IMR-90 (cell line): Measurements from ENCODE around the gene GRIA3. TPM values are rescaled to one million over a fixed set of nuclear protein-coding genes. Genes with fewer than 3 reads are reported as not detected.

ENCODE experiments used
- ATAC-seq: fragments of 200-7000 bp; cut with Tn5 transposase; 2 replicates; pipeline ENCODE4 v1.9.1; 2020; ENCODE audit warnings: low read depth, mild to moderate bottlenecking, moderate library complexity
- BruUV-seq: library from RNA; stranded (reverse); fragments of 400-500 nt; replicated peaks from 2 replicates; lab custom pipeline; 2021; lab: Mats Ljungman, UMichigan
- CTCF ChIA-PET: fragments of 300-600 bp; formaldehyde crosslinking; extraction: SDS; loops from one replicate; lab custom pipeline; 2021; ENCODE audit warnings: antibody characterized with exemption; lab: Yijun Ruan, JAX
- POLR2A ChIA-PET: fragments of 300-600 bp; sonication (Branson Sonifier 250); formaldehyde crosslinking; loops from one replicate; lab custom pipeline; 2022; ENCODE audit warnings: antibody characterized with exemption; ENCODE audit not compliant: unreplicated experiment; lab: Charles Lee
- DNase-seq: peaks from one replicate; pipeline ENCODE4 v3.0.0; 2013
- H2AFZ ChIP-seq: replicated peaks from 2 replicates; pipeline ENCODE3; 2013; ENCODE audit warnings: low read length, mild to moderate bottlenecking; ENCODE audit not compliant: poor library complexity
- H2AK5ac ChIP-seq: 2 replicates; pipeline ENCODE4 v1.6.1; 2013; ENCODE audit warnings: low read depth, low read length, inconsistent platforms
- H2AK9ac ChIP-seq: replicated peaks from 2 replicates; pipeline ENCODE3; 2013; ENCODE audit warnings: mild to moderate bottlenecking, low read depth, low read length, moderate library complexity; ENCODE audit not compliant: poor library complexity
- H2BK120ac ChIP-seq: 2 replicates; pipeline ENCODE4 v1.6.1; 2013; ENCODE audit warnings: low read depth, low read length, inconsistent platforms
- H2BK15ac ChIP-seq: 3 replicates; pipeline ENCODE4 v1.6.1; 2013; ENCODE audit warnings: low read depth, low read length, inconsistent platforms
- H2BK20ac ChIP-seq: 2 replicates; pipeline ENCODE4 v1.6.1; 2013; ENCODE audit warnings: low read depth, mild to moderate bottlenecking, inconsistent platforms, low read length, moderate library complexity
- H2BK5ac ChIP-seq: 2 replicates; pipeline ENCODE4 v1.6.1; 2013; ENCODE audit warnings: mild to moderate bottlenecking, low read depth, low read length, inconsistent platforms; ENCODE audit not compliant: poor library complexity, severe bottlenecking
- H3K14ac ChIP-seq: replicated peaks from 2 replicates; pipeline ENCODE4 v1.6.1; 2013; ENCODE audit warnings: low read depth, low read length, inconsistent platforms
- H3K18ac ChIP-seq: 2 replicates; pipeline ENCODE4 v1.6.1; 2013; ENCODE audit warnings: low read depth, low read length, control low read depth
- H3K23ac ChIP-seq: 2 replicates; pipeline ENCODE4 v1.6.1; 2013; ENCODE audit warnings: low read depth, low read length, inconsistent platforms
- H3K27ac ChIP-seq: 2 replicates; pipeline ENCODE4 v1.5.1; 2013; ENCODE audit warnings: mild to moderate bottlenecking, control low read depth, low read length; ENCODE audit not compliant: insufficient read depth
- H3K27me3 ChIP-seq: 2 replicates; pipeline ENCODE4 v1.6.1; 2013; ENCODE audit warnings: low read length; ENCODE audit not compliant: control insufficient read depth, insufficient read depth
- H3K36me3 ChIP-seq: 2 replicates; pipeline ENCODE4 v1.6.1; 2013; ENCODE audit warnings: low read length, mixed read lengths; ENCODE audit not compliant: control insufficient read depth, insufficient read depth
- H3K4ac ChIP-seq: 2 replicates; pipeline ENCODE4 v1.6.1; 2013; ENCODE audit warnings: low read depth, low read length, inconsistent platforms
- H3K4me1 ChIP-seq: 2 replicates; pipeline ENCODE4 v1.6.1; 2013; ENCODE audit warnings: low read length, mixed read lengths; ENCODE audit not compliant: control insufficient read depth, insufficient read depth
- H3K4me2 ChIP-seq: 2 replicates; pipeline ENCODE4 v1.6.1; 2013; ENCODE audit warnings: low read depth, mild to moderate bottlenecking, control low read depth, low read length, moderate library complexity
- H3K4me3 ChIP-seq: 2 replicates; pipeline ENCODE4 v1.5.1; 2013; ENCODE audit warnings: low read depth, mild to moderate bottlenecking, control low read depth, low read length, moderate library complexity; ENCODE audit not compliant: insufficient read depth
- H3K56ac ChIP-seq: 2 replicates; pipeline ENCODE4 v1.6.1; 2013; ENCODE audit warnings: low read length, inconsistent platforms; ENCODE audit not compliant: insufficient read depth; ENCODE audit errors: extremely low read depth
- H3K79me1 ChIP-seq, 2 experiments: 2 replicates each; pipeline ENCODE4 v1.6.1; 2013; ENCODE audit warnings: low read length in 2 of 2, inconsistent platforms in 1 of 2, low read depth in 1 of 2
- H3K9ac ChIP-seq: 2 replicates; pipeline ENCODE4 v1.6.1; 2013; ENCODE audit warnings: low read depth, low read length, control low read depth
- H3K9me1 ChIP-seq: 2 replicates; pipeline ENCODE4 v1.6.1; 2013; ENCODE audit warnings: low read length, inconsistent platforms; ENCODE audit not compliant: insufficient read depth
- H3K9me3 ChIP-seq: 2 replicates; pipeline ENCODE4 v1.6.1; 2013; ENCODE audit warnings: low read length; ENCODE audit not compliant: control insufficient read depth, insufficient read depth
- H4K20me1 ChIP-seq: 2 replicates; pipeline ENCODE4 v1.6.1; 2013; ENCODE audit warnings: low read length, inconsistent platforms; ENCODE audit not compliant: insufficient read depth
- H4K5ac ChIP-seq: 2 replicates; pipeline ENCODE4 v1.6.1; 2013; ENCODE audit warnings: mild to moderate bottlenecking, low read depth, low read length, control low read depth
- H4K8ac ChIP-seq, 2 experiments: 2 replicates each; pipeline ENCODE4 v1.6.1; 2013; ENCODE audit warnings: low read depth in 2 of 2, low read length in 2 of 2, control low read depth in 1 of 2, inconsistent platforms in 1 of 2
- H4K91ac ChIP-seq: 2 replicates; pipeline ENCODE4 v1.6.1; 2013; ENCODE audit warnings: low read depth, low read length, inconsistent platforms; ENCODE audit not compliant: insufficient read depth
- CHD1 ChIP-seq: IDR thresholded peaks from 2 replicates; pipeline ENCODE4 v1.6.1; 2012; ENCODE audit warnings: low read depth, low read length, improper control_type of control experiment
- MAZ ChIP-seq: IDR thresholded peaks from 2 replicates; pipeline ENCODE4 v1.6.1; 2012; ENCODE audit warnings: low read depth, mild to moderate bottlenecking, low read length, improper control_type of control experiment, moderate library complexity, borderline replicate concordance
- WGBS, 2 experiments: methylation state at CpG; one replicate each; pipeline versions ENCODE4 v1.1.5 to v1.1.7; 2013; ENCODE audit warnings: missing lambda C conversion rate in 2 of 2; ENCODE audit not compliant: insufficient read length in 1 of 2; ENCODE audit errors: extremely low coverage in 2 of 2; 5-methylcytosine and 5-hydroxymethylcytosine counted together
- dilution Hi-C: fragments of 300-500 bp; cut with HindIII; formaldehyde crosslinking; loops from one replicate; pipeline ENCODE4 v1.14.3; 2018; ENCODE audit warnings: low sequenced_read_pairs; ENCODE audit not compliant: unreplicated experiment
- in situ Hi-C: fragments of 300-500 bp; cut with MboI; formaldehyde crosslinking; loops from 3 replicates; pipeline ENCODE4 v1.14.3; 2019; ENCODE audit warnings: low sequenced_read_pairs, inconsistent platforms, mixed read lengths
- intact Hi-C: fragments of 100-400 bp; cut with micrococcal nuclease; formaldehyde crosslinking; loops from 2 replicates; pipeline ENCODE4 v1.10.0; 2022
- polyA plus RNA-seq, 3 experiments: library from polyadenylated mRNA; depleted of rRNA; stranded (reverse); fragments of >200 nt; gene quantifications; 2 replicates each; pipeline ENCODE4 v1.2.3, GENCODE V29; 2012; ENCODE audit warnings: low replicate concordance in 1 of 3
- total RNA-seq: library from RNA; depleted of rRNA; stranded (reverse); fragments of >200 nt; gene quantifications from 2 replicates; pipeline ENCODE4 v1.2.3, GENCODE V29; 2012

Gene GRIA3
- total and polyA plus RNA-seq, 2 of the 4 experiments (the other 2 are of a cell fraction): not detected

DNA sequence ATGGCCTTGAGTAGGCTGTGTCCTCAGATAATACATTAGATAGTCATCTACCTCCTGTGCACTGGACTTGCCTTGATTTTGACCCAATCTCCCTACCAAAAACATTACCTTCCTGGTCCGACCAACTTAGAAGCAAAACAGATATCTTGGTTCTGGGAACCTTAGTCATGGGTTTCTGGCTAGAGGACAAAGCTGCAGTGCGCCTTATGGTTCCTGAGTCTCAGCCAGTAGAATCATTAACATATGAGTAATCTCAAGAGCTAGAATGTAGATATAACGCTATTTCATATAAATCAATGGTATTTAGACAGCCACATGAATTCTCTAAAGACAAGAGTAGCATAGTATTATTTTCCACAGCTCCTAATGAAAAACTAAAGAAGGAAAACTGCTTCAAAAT, 83.1 kb downstream of the GRIA3 start:
- H2BK5ac ChIP-seq: no peak overlapping the region
- no peak overlapping the region for H2BK120ac ChIP-seq
- CTCF ChIA-PET: no interaction called here
- no peaks in the 10 kb centered on the region for H3K9me3 ChIP-seq
- no peak overlapping the region for H3K56ac ChIP-seq
- dilution Hi-C loops (no loop called here), intact Hi-C loops (no loop called here), in situ Hi-C loops (no loop called here)
- no peak overlapping the region for H2AFZ ChIP-seq
- H3K36me3 ChIP-seq: no peaks in the 10 kb centered on the region
- H4K91ac ChIP-seq: no peak overlapping the region
- no peaks in the 10 kb centered on the region for H3K4me1 ChIP-seq
- H3K14ac ChIP-seq: no peak overlapping the region
- no peaks in the 10 kb centered on the region for H4K20me1 ChIP-seq
- H3K79me1 ChIP-seq: no peaks in the 10 kb centered on the region
- ATAC-seq (no peak), DNase-seq (no peak)
- no peak overlapping the region for H2BK20ac ChIP-seq
- H3K9me1 ChIP-seq: no peaks in the 10 kb centered on the region
- H2AK9ac ChIP-seq: no peak overlapping the region
- H2AK5ac ChIP-seq: no peak overlapping the region
- POLR2A ChIA-PET: no interaction called here
- no peak overlapping the region for H3K18ac ChIP-seq
- no peak for TF ChIP-seq CHD1
- TF ChIP-seq MAZ: no peak
- no peak overlapping the region for H3K4ac ChIP-seq
- no CpG with 5 or more reads among the region's 3 CpGs for WGBS, 2 experiments
- no peak overlapping the region for H3K4me2 ChIP-seq
- no peak overlapping the region for H4K5ac ChIP-seq
- no peak overlapping the region for H3K9ac ChIP-seq
- no peak overlapping the region for H3K23ac ChIP-seq
- no peak overlapping the region for H4K8ac ChIP-seq
- no peak overlapping the region for H3K4me3 ChIP-seq
- no TSS peak for BruUV-seq
- H3K27ac ChIP-seq: no peak overlapping the region
- no peak overlapping the region for H2BK15ac ChIP-seq
- no peaks in the 10 kb centered on the region for H3K27me3 ChIP-seq
